HUES6 (cell line): ENCODE results near the gene ANAPC2.

Experiments used
- H3K27ac ChIP-seq: 2 replicates; pipeline ENCODE4 v1.7.0; 2013; ENCODE audit warnings: low read depth, mild to moderate bottlenecking, low read length, inconsistent platforms
- H3K27me3 ChIP-seq: 2 replicates; pipeline ENCODE4 v1.6.1; 2013; ENCODE audit warnings: low read length; ENCODE audit not compliant: control insufficient read depth, insufficient read depth
- H3K36me3 ChIP-seq: 2 replicates; pipeline ENCODE4 v1.6.1; 2013; ENCODE audit warnings: low read length; ENCODE audit not compliant: control insufficient read depth, insufficient read depth
- H3K4me1 ChIP-seq: 2 replicates; pipeline ENCODE4 v1.6.1; 2013; ENCODE audit warnings: low read length; ENCODE audit not compliant: control insufficient read depth, insufficient read depth
- H3K4me3 ChIP-seq: 2 replicates; pipeline ENCODE4 v1.5.1; 2013; ENCODE audit warnings: low read depth, low read length
- H3K9ac ChIP-seq: one replicate; pipeline ENCODE4 v1.6.1; 2013; ENCODE audit warnings: mild to moderate bottlenecking, low read length
- H3K9me3 ChIP-seq: 2 replicates; pipeline ENCODE4 v1.6.1; 2013; ENCODE audit warnings: low read depth, low read length; ENCODE audit not compliant: control insufficient read depth, insufficient read depth

The ANAPC2 gene

GRCh38 chr9:137149363-137149762 lies 39.0 kb downstream of the ANAPC2 start:
- no peak overlapping the region for H3K9ac ChIP-seq

GRCh38 chr9:137148661-137149060 lies 39.7 kb downstream of the ANAPC2 start:
- Histone ChIP-seq H3K9ac (no peak overlapping the region), H3K4me1 (peaks cover 11% of the 10 kb centered on the region), H3K9me3 (peaks cover 7% of the 10 kb centered on the region; the same call in 1 of the 2 replicates), H3K27ac (no peak overlapping the region), H3K27me3 (peaks cover 44% of the 10 kb centered on the region), H3K36me3 (no peaks in the 10 kb centered on the region), H3K4me3 (no peak overlapping the region)

More at GRCh38 chr9:137149363-137149762, 39.0 kb downstream of the ANAPC2 start:
- peaks cover 38% of the 10 kb centered on the region for H3K27me3 ChIP-seq
- peaks cover 11% of the 10 kb centered on the region for H3K4me1 ChIP-seq
- no peak overlapping the region for H3K4me3 ChIP-seq
- peaks cover 7% of the 10 kb centered on the region; the same call in 1 of the 2 replicates for H3K9me3 ChIP-seq
- H3K36me3 ChIP-seq, result no peaks in the 10 kb centered on the region
- H3K27ac ChIP-seq, result no peak overlapping the region

- no peak overlapping the region for H3K9ac ChIP-seq
Measured at GRCh38 chr9:137148242-137148641, 40.1 kb downstream of the ANAPC2 start.

GRCh38 chr9:137147793-137148160 lies 40.6 kb downstream of the ANAPC2 start:
- H3K9me3 ChIP-seq, result peaks cover under 1% of the 10 kb centered on the region; the same call in 1 of the 2 replicates
- no peak overlapping the region for H3K27ac ChIP-seq
- H3K4me3 ChIP-seq, result no peak overlapping the region
- H3K4me1 ChIP-seq, result peaks cover 11% of the 10 kb centered on the region
- H3K27me3 ChIP-seq, result peaks cover 53% of the 10 kb centered on the region
- H3K36me3 ChIP-seq, result no peaks in the 10 kb centered on the region
- H3K9ac ChIP-seq, result no peak overlapping the region

More at GRCh38 chr9:137148242-137148641, 40.1 kb downstream of the ANAPC2 start:
- Histone ChIP-seq H3K4me3 (no peak overlapping the region), H3K27me3 (peaks cover 48% of the 10 kb centered on the region), H3K4me1 (peaks cover 11% of the 10 kb centered on the region), H3K36me3 (no peaks in the 10 kb centered on the region), H3K9me3 (peaks cover 5% of the 10 kb centered on the region; the same call in 1 of the 2 replicates), H3K27ac (no peak overlapping the region)

GRCh38 chr9:137147091-137147792 lies 41.1 kb downstream of the ANAPC2 start:
- no peak overlapping the region for H3K9ac ChIP-seq
- H3K36me3 ChIP-seq, result no peaks in the 10 kb centered on the region
- H3K27ac ChIP-seq, result no peak overlapping the region
- H3K9me3 ChIP-seq, result no peaks in the 10 kb centered on the region
- H3K4me1 ChIP-seq, result peaks cover 11% of the 10 kb centered on the region
- H3K4me3 ChIP-seq, result no peak overlapping the region
- peaks cover 58% of the 10 kb centered on the region for H3K27me3 ChIP-seq

- Histone ChIP-seq H3K9me3 (no peaks in the 10 kb centered on the region), H3K9ac (no peak overlapping the region), H3K4me3 (no peak overlapping the region), H3K36me3 (no peaks in the 10 kb centered on the region), H3K4me1 (peaks cover 11% of the 10 kb centered on the region), H3K27ac (no peak overlapping the region), H3K27me3 (peaks cover 65% of the 10 kb centered on the region)
Measured at GRCh38 chr9:137146527-137146918, 41.8 kb downstream of the ANAPC2 start.

- no peak overlapping the region for H3K4me3 ChIP-seq
- no peaks in the 10 kb centered on the region for H3K36me3 ChIP-seq
- H3K9me3 ChIP-seq, result no peaks in the 10 kb centered on the region
- peaks cover 71% of the 10 kb centered on the region for H3K27me3 ChIP-seq
- H3K4me1 ChIP-seq, result peaks cover 11% of the 10 kb centered on the region
- H3K9ac ChIP-seq, result no peak overlapping the region
- no peak overlapping the region for H3K27ac ChIP-seq
Measured at GRCh38 chr9:137145731-137146526, 42.4 kb downstream of the ANAPC2 start.

GRCh38 chr9:137143459-137143858 lies 44.9 kb downstream of the ANAPC2 start:
- 0 out of 2 replicates have a peak, but pooled peaks cover 6% of the 10 kb centered on the region for H3K4me1 ChIP-seq
- no peaks in the 10 kb centered on the region for H3K36me3 ChIP-seq
- H3K9ac ChIP-seq, result no peak overlapping the region
- H3K4me3 ChIP-seq, result no peak overlapping the region
- H3K27ac ChIP-seq, result no peak overlapping the region
- peaks cover 80% of the 10 kb centered on the region for H3K27me3 ChIP-seq
- no peaks in the 10 kb centered on the region for H3K9me3 ChIP-seq

- Histone ChIP-seq H3K4me1 (0 out of 2 replicates have a peak, but pooled peaks cover 6% of the 10 kb centered on the region), H3K9me3 (no peaks in the 10 kb centered on the region), H3K9ac (no peak overlapping the region), H3K4me3 (no peak overlapping the region), H3K36me3 (no peaks in the 10 kb centered on the region), H3K27me3 (peaks cover 85% of the 10 kb centered on the region), H3K27ac (no peak overlapping the region)
Measured at GRCh38 chr9:137141976-137142936, 46.1 kb downstream of the ANAPC2 start.

- 0 out of 2 replicates have a peak, but pooled peaks cover 3% of the 10 kb centered on the region for H3K4me1 ChIP-seq
- no peak overlapping the region for H3K9ac ChIP-seq
- no peaks in the 10 kb centered on the region for H3K36me3 ChIP-seq
- H3K4me3 ChIP-seq, result no peak overlapping the region
- peaks cover 87% of the 10 kb centered on the region for H3K27me3 ChIP-seq
- no peaks in the 10 kb centered on the region for H3K9me3 ChIP-seq
- H3K27ac ChIP-seq, result no peak overlapping the region
Measured at GRCh38 chr9:137141050-137141810, 47.1 kb downstream of the ANAPC2 start.
